Islet precursor cell (in vitro differentiated cells): ENCODE data around the gene PFKP.

Source experiments
- DNase-seq: peaks from one replicate; pipeline ENCODE4 v3.0.0-alpha.2; 2018

PFKP gene

DNA sequence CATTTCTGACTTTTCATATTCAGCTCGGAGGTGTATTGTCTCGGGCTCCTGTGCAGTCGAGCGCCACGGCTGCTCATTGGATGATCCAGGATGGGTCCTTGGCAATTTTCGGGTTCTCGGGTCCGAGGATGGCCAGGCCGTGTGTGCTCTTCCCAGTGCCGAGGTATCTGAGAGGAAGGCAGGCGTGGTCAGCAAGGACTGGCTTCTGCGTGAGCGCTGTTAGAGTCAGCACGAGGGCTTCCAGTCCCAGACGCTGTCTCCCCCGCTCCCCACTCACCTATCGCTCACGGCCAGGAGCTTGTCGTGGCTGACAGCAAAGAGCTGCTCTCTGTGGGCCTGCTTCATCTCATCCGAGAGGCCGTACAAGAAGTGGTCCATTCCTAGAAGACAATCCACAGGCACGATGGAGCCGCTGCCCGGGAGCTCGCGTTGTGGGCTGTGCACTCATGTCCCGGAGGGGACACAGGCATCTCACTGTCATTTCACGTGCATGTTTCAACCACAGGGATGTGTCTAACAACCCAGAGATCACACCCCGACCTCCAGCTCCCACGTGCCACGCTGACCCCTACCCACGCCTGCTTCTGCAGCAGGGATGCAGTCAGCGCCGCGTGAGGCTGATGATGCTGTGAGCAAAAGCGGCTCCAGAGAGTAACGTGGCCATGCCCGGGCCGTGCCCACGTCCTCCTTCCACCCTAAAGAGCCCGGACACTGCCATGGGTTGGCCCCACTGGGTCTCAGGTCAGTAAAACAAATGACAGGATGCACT is 70.8 kb downstream of the PFKP start:
- no peak for DNase-seq

- no peak for DNase-seq
Measured at GRCh38 chr10:3139216-3139910, 72.0 kb downstream of the PFKP start.

DNA sequence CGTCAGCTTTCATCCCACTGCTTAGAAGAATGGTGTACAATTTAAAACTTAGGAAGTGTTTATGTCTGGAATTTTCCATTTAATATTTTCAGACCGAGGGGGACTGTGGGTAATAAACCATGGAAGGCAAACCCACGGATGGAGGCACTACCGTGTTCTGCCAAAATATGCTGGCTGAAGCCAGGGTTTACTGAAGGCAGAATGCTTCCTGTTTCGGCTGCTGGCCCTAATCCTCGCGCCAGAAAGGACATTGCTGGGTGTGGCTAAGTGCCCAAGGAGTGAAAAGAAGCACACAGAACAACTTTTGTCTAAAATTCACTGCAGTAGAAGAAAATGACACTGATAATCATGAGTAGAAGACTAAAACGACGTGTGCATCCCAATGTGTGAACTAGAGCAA is 72.9 kb downstream of the PFKP start:
- no peak for DNase-seq

- DNase-seq = no peak
Measured at GRCh38 chr10:3141351-3142005, 74.1 kb downstream of the PFKP start.

DNA sequence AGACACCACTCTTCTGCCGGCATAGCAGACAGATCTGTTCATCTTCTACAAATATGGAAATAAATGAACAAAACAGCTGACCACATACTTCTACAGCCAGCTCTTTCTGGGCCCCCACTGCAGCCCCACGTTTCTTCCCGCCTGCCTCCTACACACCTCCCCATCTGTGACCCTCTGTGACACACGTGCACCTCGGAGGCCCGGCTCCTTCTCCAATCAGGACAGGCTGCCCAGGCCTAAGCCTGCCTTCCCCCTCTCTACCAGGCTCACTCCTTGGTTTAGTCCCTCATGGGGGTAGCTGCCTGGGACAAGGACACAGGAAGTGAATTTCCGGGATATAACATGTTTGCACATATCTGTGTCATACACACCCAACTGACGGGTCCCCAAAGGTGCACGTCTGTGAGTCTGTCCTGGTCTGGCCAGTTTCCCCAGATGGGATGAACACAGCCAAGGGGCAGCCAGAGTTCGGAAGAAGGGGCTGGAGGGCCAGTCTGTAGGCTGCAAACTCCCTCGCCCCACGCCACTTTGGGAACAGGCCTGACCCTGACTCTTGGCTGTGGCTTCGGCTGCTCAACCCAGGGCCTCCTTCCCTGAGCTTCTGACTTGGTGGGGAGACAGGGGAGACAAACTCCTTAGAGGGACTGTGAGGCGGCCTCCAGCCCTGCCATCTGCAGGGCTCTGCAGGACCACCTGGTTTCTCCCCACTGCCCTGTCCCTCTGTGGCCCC is 75.0 kb downstream of the PFKP start:
- DNase-seq = no peak

- no peak for DNase-seq
Measured at GRCh38 chr10:3143366-3143765, 76.0 kb downstream of the PFKP start.

- no peak for DNase-seq
Measured at GRCh38 chr10:3143791-3144434, 76.6 kb downstream of the PFKP start.

DNA sequence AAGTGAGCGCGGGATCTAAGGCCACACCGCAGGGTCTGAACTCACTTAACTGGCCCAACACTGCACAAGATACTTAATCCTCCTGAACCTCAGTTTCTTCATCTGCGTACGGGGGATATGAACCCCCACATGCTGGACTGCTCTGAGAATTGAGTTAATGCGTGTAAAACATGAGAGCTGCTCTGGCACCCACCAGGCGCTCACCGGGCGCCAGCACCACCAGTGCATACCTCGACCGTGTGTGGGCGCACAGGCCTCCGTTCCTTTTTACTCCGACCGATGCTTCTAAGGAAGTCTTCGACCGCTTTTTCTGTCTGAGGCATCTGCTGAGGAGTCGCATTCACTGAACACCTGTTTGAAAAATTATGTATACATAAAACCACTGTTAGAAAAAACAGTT is 78.0 kb downstream of the PFKP start:
- DNase-seq = no peak

DNA sequence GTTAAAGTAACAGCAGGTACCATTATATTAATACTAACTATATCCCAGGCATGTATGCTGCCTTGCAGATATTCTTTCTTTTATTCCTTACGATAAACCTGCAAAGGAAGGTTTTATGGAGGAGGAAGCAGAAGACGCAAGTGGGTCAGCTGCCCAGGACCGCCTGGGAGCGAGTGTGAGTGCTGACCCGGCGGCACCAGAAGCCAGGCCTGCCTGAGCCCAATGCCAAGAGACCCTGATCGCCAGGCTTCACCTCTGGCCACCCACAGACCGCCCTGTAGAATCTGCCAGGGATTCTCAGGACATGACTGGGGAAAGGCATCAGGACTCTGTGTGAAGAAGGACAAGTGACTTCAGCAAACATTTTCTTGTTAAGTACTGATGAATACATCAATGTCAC is 78.9 kb downstream of the PFKP start:
- no peak for DNase-seq

- DNase-seq = no peak
Measured at GRCh38 chr10:3147117-3147820, 79.9 kb downstream of the PFKP start.

DNA sequence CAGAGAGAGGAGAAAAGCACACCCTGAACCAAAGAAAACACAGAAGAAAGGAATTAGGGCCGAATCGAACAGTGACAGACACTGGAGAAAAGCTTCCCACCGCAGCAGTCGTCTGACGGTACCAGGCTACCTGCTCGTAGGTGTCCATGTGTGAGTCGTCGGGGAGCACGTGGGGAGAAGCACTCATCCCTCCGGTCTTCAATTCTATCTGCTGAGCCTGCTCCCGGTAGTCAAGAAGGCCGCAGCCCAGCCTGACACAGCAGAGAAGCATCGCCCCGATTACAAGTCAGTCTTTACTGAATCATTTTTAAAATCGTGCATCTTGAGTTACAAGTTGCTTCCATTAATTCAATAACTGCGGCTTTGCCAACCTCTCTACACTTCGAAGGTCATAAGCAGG is 80.7 kb downstream of the PFKP start:
- no peak for DNase-seq

GRCh38 chr10:3148994-3149393 is 81.6 kb downstream of the PFKP start:
- no peak for DNase-seq

DNA sequence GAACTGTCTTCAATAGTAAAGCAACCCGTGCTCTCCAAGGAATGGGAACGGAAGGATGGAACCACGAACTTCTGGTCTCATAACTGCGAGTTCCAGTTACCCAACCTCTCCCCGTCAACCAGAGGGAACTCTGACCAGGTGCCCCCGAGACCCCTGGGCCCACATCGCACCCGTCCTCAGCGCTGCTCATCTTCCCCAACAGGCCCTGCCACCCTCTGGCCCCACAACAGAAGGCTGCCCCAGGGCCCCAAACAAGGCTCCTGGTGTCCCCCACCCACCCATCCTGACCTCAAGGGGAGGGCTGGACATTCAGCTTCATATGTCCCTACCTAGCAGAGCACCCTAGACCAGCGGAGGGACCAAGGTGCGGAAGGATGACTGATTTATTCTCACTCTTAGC is 82.6 kb downstream of the PFKP start:
- DNase-seq = no peak

DNA sequence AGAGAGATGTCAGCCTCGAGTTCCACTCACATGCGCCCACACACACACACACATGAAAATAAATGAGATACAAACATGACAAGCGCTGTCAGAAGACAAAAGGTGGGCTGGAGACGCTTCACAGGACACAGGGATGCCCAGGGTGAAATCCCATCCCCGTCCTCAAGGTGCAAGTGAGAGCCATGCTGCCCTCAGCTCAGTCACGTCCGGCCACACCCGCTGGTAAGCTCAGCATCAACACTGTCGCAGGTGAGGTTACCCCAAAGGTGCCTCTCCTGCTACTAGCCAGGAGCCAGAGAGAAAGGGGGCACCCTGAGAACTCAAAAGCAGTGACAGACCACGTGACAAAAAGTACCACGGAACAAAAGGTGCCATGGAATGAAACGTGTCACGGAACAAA is 83.0 kb downstream of the PFKP start:
- no peak for DNase-seq

DNA sequence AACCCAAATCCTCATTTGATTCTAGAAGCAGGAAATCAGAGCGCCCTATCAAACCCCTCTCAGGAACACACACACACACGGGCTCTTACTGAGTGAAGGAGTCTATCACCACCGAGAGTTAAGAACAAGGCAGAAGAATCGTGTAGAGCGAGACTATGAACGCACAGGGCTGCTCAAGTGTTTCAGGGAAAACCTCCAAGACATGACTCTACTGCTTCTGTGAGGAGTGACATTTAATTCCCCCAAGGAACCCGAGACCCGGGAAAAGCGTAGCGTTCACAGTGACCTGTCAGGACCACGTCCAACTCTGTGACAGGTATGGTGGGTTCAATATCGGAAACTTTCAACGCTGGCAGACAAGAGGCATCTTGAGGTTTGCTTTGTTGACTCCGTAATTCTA is 83.6 kb downstream of the PFKP start:
- DNase-seq = no peak

DNA sequence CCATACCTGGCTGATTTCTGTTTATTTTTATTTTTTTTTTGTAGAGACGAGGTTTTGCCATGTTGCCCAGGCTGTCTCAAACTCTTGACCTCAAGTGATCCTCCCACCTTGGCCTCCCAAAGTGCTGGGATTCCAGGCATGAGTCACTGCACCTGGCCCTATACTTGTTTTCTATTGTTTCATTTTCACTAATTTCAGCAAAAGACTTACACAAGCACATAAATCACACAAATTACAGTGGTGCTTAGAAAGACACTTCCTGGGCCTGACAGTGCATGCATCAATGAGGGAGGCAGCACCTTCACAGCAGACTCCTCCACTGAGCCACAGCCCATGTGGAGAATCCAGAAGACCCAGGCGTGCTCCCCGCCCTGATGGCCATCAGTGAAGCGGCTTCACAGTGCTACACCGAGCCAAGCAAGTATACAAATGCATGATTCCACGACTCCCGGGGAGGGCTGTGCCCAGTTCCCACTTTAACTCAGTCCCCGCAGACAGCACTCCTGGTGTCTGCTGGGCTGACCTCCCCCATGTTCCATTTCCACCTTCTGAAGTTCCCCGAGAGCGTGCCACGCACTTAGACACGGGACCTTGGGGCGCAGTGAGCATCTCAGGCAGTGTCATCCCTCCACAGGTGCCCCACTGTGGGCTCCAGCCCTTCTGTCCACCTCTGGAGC is 84.7 kb downstream of the PFKP start:
- DNase-seq = no peak

DNA sequence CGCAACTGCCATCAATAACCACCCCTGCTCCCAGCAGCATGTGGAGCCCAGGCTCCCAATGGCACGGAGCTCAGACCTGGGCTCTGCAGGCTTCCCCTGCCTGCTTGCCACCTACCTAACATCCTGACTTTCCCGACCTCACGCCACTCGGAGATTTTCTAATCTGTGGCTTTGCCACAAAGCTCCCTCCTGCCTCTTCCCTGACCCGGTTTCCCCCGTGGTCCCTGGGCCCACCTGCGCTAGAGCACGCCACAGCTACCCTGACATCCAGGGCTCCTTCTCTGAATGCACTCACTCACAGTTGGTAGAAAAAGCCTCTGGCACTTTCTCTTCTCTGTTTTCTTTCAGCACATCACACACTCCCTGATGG is 85.2 kb downstream of the PFKP start:
- DNase-seq = no peak

DNA sequence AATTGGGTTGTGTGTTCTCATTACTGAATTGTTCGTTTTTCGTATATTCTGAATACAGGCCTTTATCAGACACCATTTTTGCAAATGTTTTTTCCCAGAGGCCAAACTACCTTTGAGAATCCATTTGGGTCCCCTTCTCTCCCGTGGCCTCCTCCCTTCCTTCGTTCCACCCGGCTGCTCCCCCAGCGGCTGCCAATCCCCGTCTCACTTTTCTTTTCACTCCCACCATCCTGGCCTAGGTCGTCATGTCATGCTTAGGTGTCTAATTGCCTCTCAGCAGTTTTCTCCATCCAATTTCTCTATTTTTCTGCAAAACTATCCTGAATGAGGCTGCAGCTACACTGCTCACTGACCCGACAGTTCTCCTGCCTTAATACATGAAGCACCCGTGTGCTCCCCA is 87.3 kb downstream of the PFKP start:
- DNase-seq = no peak

- DNase-seq = no peak
Measured at GRCh38 chr10:3159152-3159551, 91.8 kb downstream of the PFKP start.

GRCh38 chr10:3162533-3162932 is 95.2 kb downstream of the PFKP start:
- DNase-seq = no peak

GRCh38 chr10:3163879-3164278 is 96.5 kb downstream of the PFKP start:
- no peak for DNase-seq

GRCh38 chr10:3165196-3165595 is 97.8 kb downstream of the PFKP start:
- no peak for DNase-seq
